ENCODE results near the gene CD247. TPM values are rescaled to one million over a fixed set of nuclear protein-coding genes. Genes with fewer than 3 reads are reported as not detected.

CD247 gene
- total RNA-seq, 1 donor from 2014 or later: not detected

- DNase-seq (ENCODE audit: low read depth in 2 of 2): no peak
These were observed 54.3 kb downstream of the CD247 start for GRCh38 chr1:167463875-167464575.

- no peak for DNase-seq (ENCODE audit: low read depth in 2 of 2)
These were observed 55.2 kb downstream of the CD247 start for GRCh38 chr1:167463080-167463479.

- no peak for DNase-seq (ENCODE audit: low read depth in 2 of 2)
These were observed 56.0 kb downstream of the CD247 start for GRCh38 chr1:167462341-167462740.

GRCh38 chr1:167460836-167461235 lies 57.5 kb downstream of the CD247 start:
- no peak for DNase-seq (ENCODE audit: low read depth in 2 of 2)

GRCh38 chr1:167457936-167458584 lies 60.3 kb downstream of the CD247 start:
- no peak for DNase-seq (ENCODE audit: low read depth in 2 of 2)

- DNase-seq (ENCODE audit: low read depth in 2 of 2): no peak
These were observed 61.4 kb downstream of the CD247 start for GRCh38 chr1:167456926-167457325.

- no peak for DNase-seq (ENCODE audit: low read depth in 2 of 2)
These were observed 61.8 kb downstream of the CD247 start for GRCh38 chr1:167456524-167456923.

- peak in 1 of 2 donors; percentile 26 for DNase-seq (ENCODE audit: low read depth in 2 of 2)
These were observed 62.4 kb downstream of the CD247 start for GRCh38 chr1:167455786-167456446.

- DNase-seq (ENCODE audit: low read depth in 2 of 2): peak; percentile 19 to 39
These were observed 63.2 kb downstream of the CD247 start for GRCh38 chr1:167454894-167455785.

- DNase-seq (ENCODE audit: low read depth in 2 of 2): no peak
These were observed 63.9 kb downstream of the CD247 start for GRCh38 chr1:167454304-167454893.

- no peak for DNase-seq (ENCODE audit: low read depth in 2 of 2)
These were observed 65.2 kb downstream of the CD247 start for GRCh38 chr1:167453123-167453522.

- no peak for DNase-seq (ENCODE audit: low read depth in 2 of 2)
These were observed 65.8 kb downstream of the CD247 start for GRCh38 chr1:167452483-167452882.

GRCh38 chr1:167450843-167451242 lies 67.5 kb downstream of the CD247 start:
- no peak for DNase-seq (ENCODE audit: low read depth in 2 of 2)

GRCh38 chr1:167447521-167448136 lies 70.7 kb downstream of the CD247 start:
- peak in 1 of 2 donors; percentile 2 for DNase-seq (ENCODE audit: low read depth in 2 of 2)

GRCh38 chr1:167446966-167447365 lies 71.4 kb downstream of the CD247 start:
- DNase-seq (ENCODE audit: low read depth in 2 of 2): no peak

GRCh38 chr1:167443757-167444156 lies 74.6 kb downstream of the CD247 start:
- no peak for DNase-seq (ENCODE audit: low read depth in 2 of 2)

GRCh38 chr1:167442854-167443565 lies 75.3 kb downstream of the CD247 start:
- no peak for DNase-seq (ENCODE audit: low read depth in 2 of 2)

GRCh38 chr1:167442142-167442848 lies 76.0 kb downstream of the CD247 start:
- peak; percentile 72 to 82 for DNase-seq (ENCODE audit: low read depth in 2 of 2)

- no peak for DNase-seq (ENCODE audit: low read depth in 2 of 2)
These were observed 77.1 kb downstream of the CD247 start for GRCh38 chr1:167441222-167441621.
